Ramos (cell line): ENCODE data around the gene DHX35.

Source experiments
- in situ Hi-C: fragments of 300-500 bp; cut with MboI; formaldehyde crosslinking; loops from one replicate; pipeline ENCODE4 v1.14.3; 2022; ENCODE audit warnings: low sequenced_read_pairs; ENCODE audit not compliant: unreplicated experiment

Gene DHX35, protein sequence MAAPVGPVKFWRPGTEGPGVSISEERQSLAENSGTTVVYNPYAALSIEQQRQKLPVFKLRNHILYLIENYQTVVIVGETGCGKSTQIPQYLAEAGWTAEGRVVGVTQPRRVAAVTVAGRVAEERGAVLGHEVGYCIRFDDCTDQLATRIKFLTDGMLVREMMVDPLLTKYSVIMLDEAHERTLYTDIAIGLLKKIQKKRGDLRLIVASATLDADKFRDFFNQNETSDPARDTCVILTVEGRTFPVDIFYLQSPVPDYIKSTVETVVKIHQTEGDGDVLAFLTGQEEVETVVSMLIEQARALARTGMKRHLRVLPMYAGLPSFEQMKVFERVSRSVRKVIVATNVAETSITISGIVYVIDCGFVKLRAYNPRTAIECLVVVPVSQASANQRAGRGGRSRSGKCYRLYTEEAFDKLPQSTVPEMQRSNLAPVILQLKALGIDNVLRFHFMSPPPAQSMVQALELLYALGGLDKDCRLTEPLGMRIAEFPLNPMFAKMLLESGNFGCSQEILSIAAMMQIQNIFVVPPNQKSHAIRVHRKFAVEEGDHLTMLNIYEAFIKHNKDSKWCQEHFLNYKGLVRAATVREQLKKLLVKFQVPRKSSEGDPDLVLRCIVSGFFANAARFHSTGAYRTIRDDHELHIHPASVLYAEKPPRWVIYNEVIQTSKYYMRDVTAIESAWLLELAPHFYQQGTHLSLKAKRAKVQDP

DNA sequence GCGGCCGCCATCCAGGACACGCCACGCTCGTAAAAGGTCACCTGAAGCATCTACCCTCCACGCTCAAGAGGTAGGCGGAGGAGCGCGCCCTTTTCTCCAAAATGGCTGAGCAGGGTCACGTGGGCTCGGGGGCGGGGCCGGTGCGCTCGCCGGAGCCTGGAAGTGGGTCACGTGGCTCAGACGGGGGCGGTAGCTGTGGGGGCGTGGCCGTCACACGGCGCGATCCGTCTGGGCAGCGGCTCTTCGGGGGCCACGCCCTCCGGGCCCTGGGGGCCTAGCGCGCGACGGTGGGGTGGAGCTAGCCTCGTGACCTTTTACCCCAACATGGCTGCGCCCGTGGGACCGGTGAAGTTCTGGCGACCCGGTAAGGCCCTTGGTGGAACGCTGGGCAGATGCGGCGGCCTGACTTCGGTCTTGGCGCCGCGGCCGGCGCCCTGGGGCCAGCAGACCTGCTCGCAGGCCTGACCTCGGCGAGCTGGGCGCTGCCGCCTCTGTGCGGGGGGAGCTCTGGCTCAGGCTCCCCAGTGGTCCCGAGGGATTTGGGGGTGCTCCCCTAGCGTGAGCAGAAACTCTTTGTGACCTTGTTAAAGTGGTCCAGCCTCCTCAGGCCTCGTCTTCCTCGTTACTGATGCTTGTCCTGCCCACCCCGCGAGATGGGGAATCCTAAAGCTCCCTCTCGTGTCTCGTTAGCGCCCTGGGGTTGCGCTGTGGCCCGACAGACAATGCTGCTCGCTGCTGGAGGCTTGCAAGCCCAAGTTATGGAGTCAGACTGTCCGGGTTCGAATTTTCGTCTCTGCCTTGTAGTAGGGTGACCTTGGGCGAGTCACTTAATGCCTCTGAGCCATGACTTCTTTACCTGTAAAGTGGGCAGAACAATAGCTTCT, at the start of gene DHX35:
Gene DHX35 (plus strand): TSS at position 301 of the 884 bp plus-strand sequence. CDS start 24 bp downstream, at position 325.
- in situ Hi-C loops = no loop called here

DNA sequence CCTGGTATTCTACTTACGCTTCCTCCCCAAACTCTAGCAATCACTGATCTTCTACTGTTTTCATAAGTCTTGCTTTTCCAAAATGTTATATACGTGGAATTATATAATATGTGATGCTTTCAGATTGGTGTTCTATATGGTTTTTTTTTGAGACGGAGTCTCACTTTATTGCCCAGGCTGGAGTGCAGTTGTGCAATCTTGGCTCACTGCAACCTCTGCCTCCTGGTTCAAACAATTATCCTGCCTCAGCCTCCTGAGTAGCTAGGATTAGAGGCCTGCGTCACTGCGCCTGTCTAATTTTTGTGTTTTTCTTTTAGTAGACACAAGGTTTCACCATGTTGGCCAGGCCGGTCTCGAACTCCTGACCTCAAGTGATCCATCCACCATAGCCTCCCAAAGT, 46.8 kb upstream of the DHX35 start:
- in situ Hi-C loops = no loop called here

DNA sequence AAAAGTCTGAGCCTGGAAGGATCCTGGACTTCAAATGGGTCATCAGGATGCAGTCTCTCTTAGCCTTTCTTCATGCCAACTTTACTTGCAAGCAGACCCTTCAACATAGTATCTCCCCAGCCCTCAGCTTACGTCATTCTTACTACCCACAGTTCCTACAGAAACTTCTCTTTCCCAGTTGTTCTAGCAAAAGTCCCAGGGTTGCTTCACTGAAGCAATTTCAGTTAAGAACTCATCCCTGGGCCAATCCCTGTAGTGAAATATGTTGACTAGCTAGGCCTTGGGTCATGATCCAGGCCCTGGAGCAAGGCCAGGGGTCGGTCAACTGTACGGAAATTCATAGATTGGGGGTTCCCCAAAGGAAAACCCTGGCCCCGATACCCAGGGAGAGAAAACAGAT, 44.5 kb upstream of the DHX35 start:
- in situ Hi-C loops = no loop called here

DNA sequence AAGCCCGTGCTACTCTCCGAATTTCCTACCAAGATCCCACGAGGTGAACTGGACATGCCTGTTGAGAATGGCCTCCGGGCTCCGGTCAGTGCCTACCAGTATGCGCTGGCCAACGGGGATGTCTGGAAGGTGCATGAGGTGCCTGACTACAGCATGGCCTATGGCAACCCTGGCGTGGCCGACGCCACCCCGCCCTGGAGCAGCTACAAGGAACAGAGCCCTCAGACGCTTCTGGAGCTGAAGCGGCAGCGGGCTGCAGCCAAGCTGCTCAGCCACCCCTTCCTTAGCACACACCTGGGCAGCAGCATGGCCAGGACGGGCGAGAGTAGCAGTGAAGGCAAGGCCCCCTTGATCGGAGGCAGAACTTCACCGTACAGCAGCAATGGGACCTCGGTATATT, 44.0 kb upstream of the DHX35 start:
- in situ Hi-C loops = no loop called here

DNA sequence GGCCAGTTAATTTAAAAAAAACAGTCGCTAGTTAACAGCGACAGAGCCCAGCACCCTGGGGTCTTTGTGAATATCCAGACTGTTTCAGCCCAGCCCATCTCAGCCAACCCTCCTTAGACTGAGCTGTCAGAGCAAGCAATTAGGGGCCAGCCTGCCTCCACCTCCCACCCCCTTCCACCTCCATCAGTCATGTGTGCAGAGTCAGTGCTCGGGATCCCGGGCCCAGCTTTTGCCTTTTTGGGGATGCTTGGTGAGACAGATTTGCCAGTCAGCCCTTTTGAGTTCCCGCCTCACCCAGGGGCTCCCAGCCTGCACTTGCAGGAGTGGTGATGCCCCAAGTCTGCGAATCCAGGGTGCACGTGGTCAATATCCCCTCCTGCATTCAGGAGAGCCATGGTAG, 42.5 kb upstream of the DHX35 start:
- in situ Hi-C loops = no loop called here

DNA sequence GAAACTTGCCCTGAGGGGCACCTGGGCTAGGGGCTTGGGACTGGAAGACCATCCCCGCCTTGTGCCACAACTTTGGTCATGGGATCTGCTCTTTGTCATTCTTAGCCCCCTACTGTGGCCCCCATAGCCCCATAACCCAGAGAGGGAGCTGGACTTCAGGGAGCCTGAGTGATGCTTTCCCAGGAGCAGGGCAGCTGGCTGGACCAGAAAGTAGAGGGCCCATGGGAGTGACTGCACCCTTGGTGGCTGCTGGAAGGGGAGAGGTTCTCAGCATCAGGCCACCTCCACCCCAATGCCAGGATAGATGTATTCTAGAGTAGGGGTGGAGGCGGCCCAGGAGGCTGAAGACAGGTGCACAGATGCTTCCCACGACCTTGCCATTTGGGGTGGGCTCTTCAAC, 41.7 kb upstream of the DHX35 start:
- in situ Hi-C loops = no loop called here

DNA sequence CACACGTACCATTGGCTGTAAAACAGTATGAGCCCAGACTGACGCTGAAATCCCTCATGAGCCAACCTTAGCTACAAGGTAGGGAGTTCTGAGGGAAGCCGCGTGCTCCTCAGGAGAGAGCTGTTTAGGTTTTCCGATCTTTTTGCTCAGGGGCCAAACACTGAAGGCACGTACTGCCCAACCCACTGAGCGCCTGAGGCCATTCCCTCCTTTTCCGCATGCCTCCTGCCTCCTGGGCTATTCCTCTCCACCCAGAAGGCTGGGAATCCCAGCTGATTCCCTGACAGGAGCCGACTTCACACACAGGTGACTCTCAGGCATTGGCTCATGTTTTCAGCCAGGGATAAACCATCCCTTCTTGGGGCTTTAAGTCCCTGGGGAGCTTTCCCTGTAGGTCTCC, 41.3 kb upstream of the DHX35 start:
- in situ Hi-C loops = no loop called here

DNA sequence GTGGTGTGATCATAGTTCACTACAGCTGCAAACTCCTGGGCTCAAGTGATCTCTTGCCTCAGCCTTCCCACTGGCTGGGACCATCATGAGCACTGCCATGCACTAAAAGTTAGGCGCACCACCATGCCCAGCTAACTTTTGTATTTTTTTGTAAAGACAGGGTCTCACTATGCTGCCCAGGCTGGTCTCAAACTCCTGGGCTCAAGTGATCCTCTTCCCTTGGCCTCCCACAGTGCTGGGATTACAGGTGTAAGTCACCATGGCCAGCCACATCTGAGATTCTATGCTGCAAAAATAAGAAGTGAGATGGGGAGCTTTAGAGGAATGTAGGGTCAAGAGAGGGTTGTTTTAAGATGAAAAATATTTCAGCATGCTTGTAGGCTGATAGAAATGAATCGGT, 37.4 kb upstream of the DHX35 start:
- in situ Hi-C loops = no loop called here

DNA sequence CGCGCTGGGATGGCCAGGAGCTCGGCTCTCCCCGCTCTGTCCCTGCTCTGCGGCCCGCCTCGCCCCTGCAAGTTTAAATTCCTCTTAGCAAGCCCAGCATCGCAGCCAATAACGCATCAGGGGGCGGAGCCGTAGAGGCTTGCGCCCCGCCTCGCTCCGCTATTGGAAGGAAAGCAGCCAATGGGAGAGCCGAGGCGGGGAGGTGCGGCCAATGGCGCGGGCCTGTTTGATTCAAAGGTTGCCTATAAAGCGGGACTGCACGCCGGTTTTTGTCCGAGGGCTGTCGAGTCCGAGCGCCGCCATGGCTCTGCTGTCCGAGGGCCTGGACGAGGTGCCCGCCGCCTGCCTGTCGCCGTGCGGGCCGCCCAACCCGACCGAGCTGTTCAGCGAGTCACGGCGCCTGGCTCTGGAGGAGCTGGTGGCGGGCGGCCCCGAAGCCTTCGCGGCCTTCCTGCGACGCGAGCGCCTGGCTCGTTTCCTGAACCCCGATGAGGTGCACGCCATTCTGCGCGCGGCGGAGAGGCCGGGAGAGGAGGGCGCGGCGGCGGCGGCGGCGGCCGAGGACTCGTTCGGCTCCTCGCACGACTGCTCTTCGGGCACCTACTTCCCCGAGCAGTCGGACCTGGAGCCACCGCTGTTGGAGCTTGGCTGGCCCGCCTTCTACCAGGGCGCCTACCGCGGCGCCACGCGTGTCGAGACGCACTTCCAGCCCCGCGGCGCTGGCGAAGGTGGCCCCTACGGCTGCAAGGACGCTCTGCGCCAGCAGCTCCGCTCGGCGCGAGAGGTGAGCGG, 35.8 kb upstream of the DHX35 start, which contains the start of gene FAM83D:
Gene FAM83D (plus strand): TSS at position 276 of the 792 bp plus-strand sequence. CDS start 26 bp downstream, at position 302.
- in situ Hi-C loops = no loop called here

DNA sequence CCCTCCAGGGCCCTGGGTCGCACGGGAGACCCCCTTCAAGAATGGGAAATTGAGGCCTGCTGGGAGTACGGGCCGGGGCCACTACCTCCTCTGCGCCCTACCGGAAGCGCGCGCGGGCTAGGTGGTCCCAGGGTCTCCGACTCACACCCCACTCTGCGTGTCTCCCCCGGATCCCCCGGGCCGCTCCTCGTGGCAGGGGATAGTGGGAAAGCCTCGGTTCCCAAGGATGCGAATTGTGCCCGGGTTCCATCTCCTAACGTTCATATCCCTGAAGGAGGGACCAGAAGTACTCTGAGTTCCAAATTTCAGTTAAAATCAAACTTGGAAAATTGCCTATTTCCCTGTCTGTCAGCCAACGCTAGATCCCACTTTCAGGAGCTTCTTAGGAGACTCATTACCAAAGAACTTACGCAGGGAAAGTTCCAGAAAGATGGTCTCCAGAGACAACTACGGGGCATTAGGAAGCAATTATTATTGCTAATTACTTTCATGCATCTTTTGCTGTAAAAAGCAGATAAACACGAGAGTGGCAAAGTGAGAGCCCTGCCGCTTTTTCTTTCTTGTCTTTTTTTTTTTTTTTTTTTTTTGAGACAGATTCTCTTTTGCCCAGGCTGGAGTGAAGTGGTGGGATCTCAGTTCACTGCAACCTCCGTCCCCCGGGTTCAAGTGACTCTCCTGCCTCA, 35.1 kb upstream of the DHX35 start:
- in situ Hi-C loops = no loop called here

DNA sequence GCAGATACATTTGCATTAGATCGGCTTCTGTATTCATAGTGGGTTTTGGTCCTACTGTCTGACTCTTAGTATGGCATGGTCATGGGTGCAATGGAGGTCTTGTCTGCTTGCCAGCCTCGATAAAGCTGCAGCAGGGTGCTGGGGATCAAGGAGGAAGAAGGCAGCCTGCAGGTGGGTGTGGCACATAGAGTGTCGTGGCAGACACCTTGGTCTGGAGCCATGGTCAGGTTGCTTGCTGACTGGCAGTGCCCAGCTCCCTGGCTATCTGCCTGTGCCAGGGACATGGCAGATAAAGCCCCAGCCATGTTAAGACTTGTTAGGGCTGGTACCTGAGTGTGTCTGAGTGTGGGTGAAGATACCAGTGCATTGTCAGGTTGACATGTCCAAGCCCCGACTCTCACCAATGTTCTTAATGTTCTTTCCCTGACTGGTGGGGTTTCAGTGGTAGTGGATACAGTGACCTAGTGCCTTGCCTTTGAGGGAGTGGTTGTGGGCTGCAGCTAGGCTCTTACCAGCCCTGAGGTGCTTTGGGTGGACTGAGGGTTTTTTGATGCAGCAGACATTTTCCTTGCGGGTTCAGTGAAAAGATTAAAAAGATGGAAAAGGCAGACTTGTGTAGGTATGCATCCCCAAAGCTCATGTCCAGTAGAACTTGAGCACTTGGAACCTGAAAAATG, 34.1 kb upstream of the DHX35 start:
- in situ Hi-C loops = no loop called here

DNA sequence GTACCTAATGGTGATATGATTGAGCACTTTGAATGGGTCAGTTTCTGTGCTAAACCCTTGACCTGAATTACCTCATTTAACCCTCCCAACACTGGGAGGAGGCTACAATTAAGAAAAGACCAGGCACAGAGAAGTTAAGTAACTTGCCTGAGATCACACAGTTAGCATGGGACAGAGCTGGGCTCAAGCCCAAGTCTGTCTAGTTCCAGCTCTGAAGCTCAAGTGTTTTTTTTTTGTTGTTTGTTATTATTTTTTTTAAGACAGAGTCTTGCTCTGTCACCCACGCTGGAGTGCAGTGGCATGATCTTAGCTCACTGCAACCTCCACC, 31.9 kb upstream of the DHX35 start:
- in situ Hi-C loops = no loop called here

DNA sequence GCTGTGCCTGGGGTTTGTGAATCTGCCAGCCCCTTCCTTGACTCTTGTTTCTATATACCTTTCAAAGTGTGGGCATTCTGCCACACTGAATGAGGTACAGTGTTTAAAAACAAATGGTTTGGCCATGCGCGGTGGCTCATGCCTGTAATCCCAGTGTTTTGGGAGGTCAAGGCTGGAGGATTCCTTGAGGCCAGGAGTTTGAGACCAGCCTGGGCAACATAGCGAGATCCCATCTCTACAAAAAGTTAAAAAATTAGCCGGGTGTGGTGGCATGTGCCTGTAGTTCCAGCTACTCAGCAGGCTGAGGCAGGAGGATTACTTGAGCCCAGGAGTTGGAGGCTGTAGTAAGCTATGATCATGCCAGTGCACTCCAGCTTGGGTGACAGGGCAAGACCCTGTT, 30.2 kb upstream of the DHX35 start:
- in situ Hi-C loops = no loop called here

DNA sequence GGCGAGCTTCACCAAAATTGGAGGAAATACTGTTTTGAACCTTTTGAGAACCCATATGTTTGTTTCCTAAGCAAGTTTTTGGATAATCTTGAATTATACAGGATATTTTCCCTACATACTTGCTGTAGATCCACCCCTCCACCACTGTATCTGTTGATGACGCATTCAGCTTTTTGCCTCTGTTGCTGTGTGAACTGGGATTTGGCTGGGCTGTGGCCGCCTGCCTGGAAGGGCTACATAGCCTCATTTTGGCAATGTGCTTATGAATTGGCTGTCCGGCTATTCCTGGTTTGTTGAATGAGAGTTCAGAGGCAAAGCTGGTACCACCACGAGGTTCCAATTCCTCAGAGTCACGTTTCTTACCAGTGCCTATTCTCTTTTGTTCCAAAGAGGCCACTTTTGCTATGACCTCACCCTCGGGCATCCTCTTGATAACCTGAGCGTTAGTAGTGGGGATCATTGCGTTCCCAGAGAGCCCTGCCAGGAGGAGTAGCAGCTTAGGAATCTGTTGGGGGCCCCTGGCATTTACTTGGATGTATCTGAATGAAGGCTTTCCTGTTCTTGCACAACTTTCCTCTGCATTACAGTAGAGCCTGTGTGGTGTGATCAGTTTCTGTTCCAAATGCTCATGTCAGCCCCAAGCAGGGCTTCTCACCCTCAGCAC, 29.6 kb upstream of the DHX35 start:
- in situ Hi-C loops = no loop called here

DNA sequence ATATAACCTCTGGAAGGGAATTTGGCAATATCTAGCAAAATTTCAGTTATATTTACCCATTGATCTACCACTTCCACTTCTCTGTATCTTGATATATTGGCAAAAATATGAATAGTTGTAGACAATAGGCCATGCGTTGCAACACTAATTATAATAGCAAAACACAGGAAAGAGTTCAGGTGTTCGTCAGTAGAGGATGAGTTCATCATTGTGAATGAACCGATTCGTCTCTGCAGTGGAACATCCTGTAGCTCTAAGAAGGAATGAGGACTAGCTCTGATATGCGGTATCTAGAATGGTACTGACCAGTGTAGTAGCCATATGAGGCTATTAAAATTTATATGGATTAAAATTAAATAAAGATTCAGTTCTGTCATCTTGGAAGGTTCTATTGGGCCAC, 27.6 kb upstream of the DHX35 start:
- in situ Hi-C loops = no loop called here

DNA sequence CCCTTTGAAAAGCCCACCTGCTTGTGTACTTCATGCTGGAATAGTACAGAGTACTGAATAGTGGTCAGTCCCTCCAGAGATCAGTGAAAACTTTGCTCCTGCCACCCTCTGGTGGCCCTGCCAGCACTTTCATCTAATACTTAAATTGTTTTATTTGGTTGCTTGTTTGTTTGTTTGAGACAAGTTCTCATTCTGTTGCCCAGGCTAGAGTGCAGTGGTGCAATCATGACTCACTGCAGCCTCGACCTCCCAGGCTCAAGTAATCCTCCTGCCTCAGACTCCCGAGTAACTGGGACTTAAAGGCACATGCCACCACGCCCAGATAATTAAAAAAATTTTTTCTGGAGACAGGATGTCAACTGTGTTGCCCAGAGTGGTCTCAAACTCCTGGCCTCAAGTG, 26.9 kb upstream of the DHX35 start:
- in situ Hi-C loops = no loop called here

DNA sequence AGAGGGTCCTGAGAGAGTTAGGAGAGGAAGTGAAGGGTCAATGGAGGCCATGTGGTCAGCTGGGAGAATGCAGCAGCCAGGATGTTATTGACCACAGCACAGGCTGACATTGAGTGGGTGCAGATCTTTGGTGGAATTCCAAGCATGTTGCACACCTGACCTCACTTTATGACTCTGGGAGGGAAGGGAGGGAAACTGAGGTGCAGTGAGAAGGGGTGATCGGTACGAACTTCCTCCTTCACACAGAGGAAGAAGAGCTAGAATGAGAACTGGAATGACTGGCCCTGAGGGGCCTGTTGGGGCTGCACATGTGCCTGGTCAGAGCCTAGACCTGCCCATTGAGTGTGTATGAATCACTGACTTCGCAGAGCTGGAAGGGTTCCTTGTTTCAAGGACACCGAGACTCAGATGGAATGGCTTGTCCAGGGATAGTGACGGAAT, 26.2 kb upstream of the DHX35 start:
- in situ Hi-C loops = no loop called here

DNA sequence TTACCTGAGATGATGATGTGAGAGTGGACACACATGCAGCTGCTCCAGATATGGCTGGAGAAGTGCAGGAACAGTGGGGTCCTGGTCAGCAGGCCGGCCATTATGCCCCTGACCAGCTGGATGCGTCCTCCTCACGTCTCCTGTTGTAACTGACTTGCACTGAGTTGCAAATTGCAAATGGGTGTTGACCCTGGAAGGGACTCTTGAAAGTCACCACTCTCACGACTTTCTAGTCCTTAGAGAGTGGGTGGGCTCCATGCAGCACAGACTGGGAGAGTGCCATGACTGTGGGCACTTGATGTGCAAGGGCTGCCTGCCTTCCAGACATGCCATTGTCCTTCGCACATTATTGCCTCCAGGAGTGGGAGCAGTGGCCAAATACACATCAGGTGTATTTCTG, 25.1 kb upstream of the DHX35 start:
- in situ Hi-C loops = no loop called here
